ENCODE data around the gene ECEL1.

ECEL1 gene

GRCh38 chr2:232519581-232520438 is 32.2 kb upstream of the ECEL1 start, which contains the start of gene PRSS56:
Gene PRSS56, plus strand, starts transcription at chr2:232520388. Its CDS starts 211 bp downstream, at chr2:232520599.
- H3K9me3 Mint-ChIP-seq: no peaks in the 10 kb centered on the region
- H3K4me3 Mint-ChIP-seq: peak within 1 kb of the TSS; percentile 72
- DNase-seq (ENCODE audit: low spot score in 2 of 2) (no peak), ATAC-seq (replicated peaks; ENCODE audit: extremely low read depth, poor library complexity, severe bottlenecking) (no peak)
- no peak within 1 kb of the TSS for H3K27ac Mint-ChIP-seq (ENCODE audit: low read depth)
- peaks cover 10% of the 10 kb centered on the region for H3K4me1 Mint-ChIP-seq
- H3K27me3 Mint-ChIP-seq: peaks cover 68% of the 10 kb centered on the region
- peaks cover 3% of the 10 kb centered on the region for H3K36me3 Mint-ChIP-seq (ENCODE audit: insufficient read depth)

- Mint-ChIP-seq H3K4me1 (peaks cover 10% of the 10 kb centered on the region), H3K27ac (ENCODE audit: low read depth) (no peak overlapping the region), H3K9me3 (no peaks in the 10 kb centered on the region), H3K27me3 (peaks cover 70% of the 10 kb centered on the region), H3K36me3 (ENCODE audit: insufficient read depth) (peaks cover 3% of the 10 kb centered on the region), H3K4me3 (no peak overlapping the region)
- ATAC-seq (replicated peaks; ENCODE audit: extremely low read depth, poor library complexity, severe bottlenecking): no peak
- DNase-seq (ENCODE audit: low spot score in 2 of 2): no peak
Observed at GRCh38 chr2:232518844-232519243, 31.2 kb upstream of the ECEL1 start.

- peaks cover 3% of the 10 kb centered on the region for H3K36me3 Mint-ChIP-seq (ENCODE audit: insufficient read depth)
- H3K4me1 Mint-ChIP-seq: peaks cover 4% of the 10 kb centered on the region
- H3K27ac Mint-ChIP-seq (ENCODE audit: low read depth): no peak overlapping the region
- H3K4me3 Mint-ChIP-seq: no peak overlapping the region
- DNase-seq (ENCODE audit: low spot score in 2 of 2) (no peak), ATAC-seq (replicated peaks; ENCODE audit: extremely low read depth, poor library complexity, severe bottlenecking) (no peak)
- H3K27me3 Mint-ChIP-seq: peaks cover 77% of the 10 kb centered on the region
- no peaks in the 10 kb centered on the region for H3K9me3 Mint-ChIP-seq
Observed at GRCh38 chr2:232516551-232516950, 28.9 kb upstream of the ECEL1 start.

GRCh38 chr2:232515639-232516038 is 28.0 kb upstream of the ECEL1 start:
- Mint-ChIP-seq H3K4me1 (no peaks in the 10 kb centered on the region), H3K4me3 (no peak overlapping the region), H3K27ac (ENCODE audit: low read depth) (no peak overlapping the region), H3K27me3 (peaks cover 67% of the 10 kb centered on the region), H3K36me3 (ENCODE audit: insufficient read depth) (peaks cover under 1% of the 10 kb centered on the region), H3K9me3 (no peaks in the 10 kb centered on the region)
- DNase-seq (ENCODE audit: low spot score in 2 of 2) (no peak), ATAC-seq (replicated peaks; ENCODE audit: extremely low read depth, poor library complexity, severe bottlenecking) (no peak)

- Mint-ChIP-seq H3K36me3 (ENCODE audit: insufficient read depth) (no peaks in the 10 kb centered on the region), H3K9me3 (no peaks in the 10 kb centered on the region), H3K4me1 (no peaks in the 10 kb centered on the region), H3K4me3 (no peak overlapping the region), H3K27ac (ENCODE audit: low read depth) (no peak overlapping the region), H3K27me3 (peaks cover 58% of the 10 kb centered on the region)
- no peak for ATAC-seq (replicated peaks; ENCODE audit: extremely low read depth, poor library complexity, severe bottlenecking)
- DNase-seq (ENCODE audit: low spot score in 2 of 2): no peak
Observed at GRCh38 chr2:232513353-232513752, 25.7 kb upstream of the ECEL1 start.

GRCh38 chr2:232512602-232513001 is 25.0 kb upstream of the ECEL1 start:
- no peak for ATAC-seq (replicated peaks; ENCODE audit: extremely low read depth, poor library complexity, severe bottlenecking)
- H3K9me3 Mint-ChIP-seq: no peaks in the 10 kb centered on the region

GRCh38 chr2:232511336-232511890 is 23.8 kb upstream of the ECEL1 start:
- H3K9me3 Mint-ChIP-seq: no peaks in the 10 kb centered on the region
- H3K36me3 Mint-ChIP-seq (ENCODE audit: insufficient read depth): no peaks in the 10 kb centered on the region
- peaks cover 58% of the 10 kb centered on the region for H3K27me3 Mint-ChIP-seq
- no peak overlapping the region for H3K27ac Mint-ChIP-seq (ENCODE audit: low read depth)
- H3K4me1 Mint-ChIP-seq: no peaks in the 10 kb centered on the region
- no peak overlapping the region for H3K4me3 Mint-ChIP-seq
- DNase-seq (ENCODE audit: low spot score in 2 of 2) (no peak), ATAC-seq (replicated peaks; ENCODE audit: extremely low read depth, poor library complexity, severe bottlenecking) (no peak)

More at GRCh38 chr2:232512602-232513001, 25.0 kb upstream of the ECEL1 start:
- Mint-ChIP-seq H3K36me3 (ENCODE audit: insufficient read depth) (no peaks in the 10 kb centered on the region), H3K27ac (ENCODE audit: low read depth) (no peak overlapping the region), H3K4me3 (no peak overlapping the region), H3K27me3 (peaks cover 59% of the 10 kb centered on the region), H3K4me1 (no peaks in the 10 kb centered on the region)
- DNase-seq (ENCODE audit: low spot score in 2 of 2): no peak

- no peak overlapping the region for H3K4me3 Mint-ChIP-seq
- no peak for DNase-seq (ENCODE audit: low spot score in 2 of 2)
- no peak for ATAC-seq (replicated peaks; ENCODE audit: extremely low read depth, poor library complexity, severe bottlenecking)
- H3K4me1 Mint-ChIP-seq: no peaks in the 10 kb centered on the region
- H3K27ac Mint-ChIP-seq (ENCODE audit: low read depth): no peak overlapping the region
- no peaks in the 10 kb centered on the region for H3K9me3 Mint-ChIP-seq
- H3K27me3 Mint-ChIP-seq: peaks cover 70% of the 10 kb centered on the region
- no peaks in the 10 kb centered on the region for H3K36me3 Mint-ChIP-seq (ENCODE audit: insufficient read depth)
Observed at GRCh38 chr2:232508251-232508650, 20.6 kb upstream of the ECEL1 start.

- DNase-seq (ENCODE audit: low spot score in 2 of 2) (no peak), ATAC-seq (replicated peaks; ENCODE audit: extremely low read depth, poor library complexity, severe bottlenecking) (no peak)
- Mint-ChIP-seq H3K9me3 (no peaks in the 10 kb centered on the region), H3K36me3 (ENCODE audit: insufficient read depth) (peaks cover 3% of the 10 kb centered on the region), H3K27me3 (peaks cover 70% of the 10 kb centered on the region), H3K27ac (ENCODE audit: low read depth) (no peak overlapping the region), H3K4me1 (peaks cover 4% of the 10 kb centered on the region), H3K4me3 (no peak overlapping the region)
Observed at GRCh38 chr2:232506709-232507108, 19.1 kb upstream of the ECEL1 start.

GRCh38 chr2:232505856-232506255 is 18.2 kb upstream of the ECEL1 start:
- Mint-ChIP-seq H3K27ac (ENCODE audit: low read depth) (no peak overlapping the region), H3K4me3 (no peak overlapping the region), H3K9me3 (no peaks in the 10 kb centered on the region), H3K36me3 (ENCODE audit: insufficient read depth) (peaks cover 3% of the 10 kb centered on the region), H3K27me3 (peaks cover 78% of the 10 kb centered on the region), H3K4me1 (peaks cover 4% of the 10 kb centered on the region)
- ATAC-seq (replicated peaks; ENCODE audit: extremely low read depth, poor library complexity, severe bottlenecking) (no peak), DNase-seq (ENCODE audit: low spot score in 2 of 2) (no peak)

GRCh38 chr2:232504438-232504837 is 16.8 kb upstream of the ECEL1 start:
- H3K27me3 Mint-ChIP-seq: peaks cover 92% of the 10 kb centered on the region
- no peak overlapping the region for H3K27ac Mint-ChIP-seq (ENCODE audit: low read depth)

GRCh38 chr2:232503809-232504323 is 16.2 kb upstream of the ECEL1 start:
- Mint-ChIP-seq H3K9me3 (no peaks in the 10 kb centered on the region), H3K36me3 (ENCODE audit: insufficient read depth) (peaks cover 3% of the 10 kb centered on the region), H3K27me3 (peaks cover 89% of the 10 kb centered on the region), H3K4me3 (peak overlapping the region; percentile 45), H3K27ac (ENCODE audit: low read depth) (peak overlapping the region; percentile 32), H3K4me1 (peaks cover 4% of the 10 kb centered on the region)
- ATAC-seq (replicated peaks; ENCODE audit: extremely low read depth, poor library complexity, severe bottlenecking) (no peak), DNase-seq (ENCODE audit: low spot score in 2 of 2) (no peak)

More at GRCh38 chr2:232504438-232504837, 16.8 kb upstream of the ECEL1 start:
- Mint-ChIP-seq H3K4me3 (no peak overlapping the region), H3K36me3 (ENCODE audit: insufficient read depth) (peaks cover 3% of the 10 kb centered on the region), H3K9me3 (no peaks in the 10 kb centered on the region), H3K4me1 (peaks cover 4% of the 10 kb centered on the region)
- DNase-seq (ENCODE audit: low spot score in 2 of 2) (no peak), ATAC-seq (replicated peaks; ENCODE audit: extremely low read depth, poor library complexity, severe bottlenecking) (no peak)
